HT1080 (cell line): Measurements from ENCODE around the gene CEP70. TPM values are rescaled to one million over a fixed set of nuclear protein-coding genes. Genes with fewer than 3 reads are reported as not detected.
"Not testable (repeated sequence)": the region's sequence is repeated elsewhere in the genome, so short reads cannot be mapped to it uniquely, and the experiment has no call there.

Experiments used
- DNase-seq: peaks from one replicate; pipeline ENCODE4 v3.0.0-alpha.2; 2015; ENCODE audit warnings: low read depth
- total RNA-seq: library from RNA; depleted of rRNA; stranded (reverse); fragments of >200 nt; shearing (Covaris generic); gene quantifications from 2 replicates; pipeline ENCODE4 v1.2.3, GENCODE V29; 2014

The CEP70 gene
- total RNA-seq, 1 experiment from 2014 or later: 9.0 TPM

DNA sequence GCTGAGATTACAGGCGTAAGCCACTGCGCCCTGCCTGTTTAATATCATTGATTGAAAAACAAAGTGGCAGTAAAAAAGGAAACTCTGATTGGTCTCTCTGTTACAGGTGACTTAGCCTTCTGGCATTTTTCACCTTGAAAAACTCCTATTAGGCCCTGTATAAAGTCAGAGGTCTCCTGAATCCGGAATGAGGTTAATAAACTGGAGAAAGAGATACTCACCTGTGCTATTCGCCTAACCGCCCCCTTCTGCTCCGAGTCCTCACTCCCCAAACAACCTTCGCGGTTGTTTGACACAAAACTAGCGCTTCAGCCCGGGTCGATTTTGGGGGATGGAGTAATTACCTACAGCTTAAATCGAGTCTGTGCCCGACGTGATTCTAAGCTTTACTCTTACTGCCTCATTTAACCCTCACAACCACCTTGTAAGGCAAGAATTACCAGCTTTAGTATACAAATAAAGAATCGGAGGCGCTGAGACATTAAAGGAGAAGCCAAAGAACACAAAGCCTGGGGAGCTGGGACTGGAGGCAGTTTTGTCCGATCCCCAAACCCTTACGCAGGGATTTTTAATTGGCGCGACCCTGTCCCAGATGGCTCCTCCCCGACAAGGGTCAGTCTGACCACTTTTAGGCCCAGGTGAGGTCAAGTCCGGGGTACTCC lies 441 bp downstream of the CEP70 start:
- no peak for DNase-seq

DNA sequence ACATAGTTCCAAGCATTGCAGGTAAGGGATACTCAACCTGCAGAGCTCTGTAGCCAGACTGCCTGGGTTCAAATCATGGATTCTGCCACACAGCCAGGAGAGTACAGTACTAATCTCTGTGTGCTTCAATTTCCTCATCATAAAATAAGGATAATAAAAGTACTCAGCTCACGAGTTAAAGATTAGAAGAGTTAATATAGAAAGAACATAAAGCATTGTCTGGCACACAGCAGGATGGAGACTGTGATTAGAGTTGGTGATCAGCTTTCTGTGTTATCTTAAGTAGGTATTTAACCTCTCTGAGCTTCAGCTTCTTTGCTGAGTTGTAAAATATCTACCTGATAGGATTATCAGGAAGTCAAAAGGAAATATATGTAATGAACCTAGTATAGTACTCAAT lies 2.7 kb downstream of the CEP70 start:
- no peak for DNase-seq

DNA sequence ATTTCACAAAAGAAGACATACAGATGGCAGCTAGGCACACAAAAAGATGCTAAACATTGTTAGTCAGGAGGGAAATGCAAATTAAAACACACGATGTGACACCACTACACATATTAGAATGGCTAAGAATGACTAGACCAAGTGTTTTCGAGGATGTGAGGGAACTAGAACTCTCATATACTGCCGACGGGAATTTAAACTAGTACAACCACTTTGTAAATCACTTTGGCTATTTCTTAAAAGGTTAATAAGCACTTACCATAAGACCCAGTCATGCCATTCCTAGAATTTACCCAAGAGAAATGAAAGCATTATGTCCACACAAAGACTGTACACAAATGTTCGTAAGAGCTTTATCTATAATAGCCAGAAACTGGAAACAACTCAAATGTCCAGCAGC lies 5.6 kb downstream of the CEP70 start:
- no peak for DNase-seq

DNA sequence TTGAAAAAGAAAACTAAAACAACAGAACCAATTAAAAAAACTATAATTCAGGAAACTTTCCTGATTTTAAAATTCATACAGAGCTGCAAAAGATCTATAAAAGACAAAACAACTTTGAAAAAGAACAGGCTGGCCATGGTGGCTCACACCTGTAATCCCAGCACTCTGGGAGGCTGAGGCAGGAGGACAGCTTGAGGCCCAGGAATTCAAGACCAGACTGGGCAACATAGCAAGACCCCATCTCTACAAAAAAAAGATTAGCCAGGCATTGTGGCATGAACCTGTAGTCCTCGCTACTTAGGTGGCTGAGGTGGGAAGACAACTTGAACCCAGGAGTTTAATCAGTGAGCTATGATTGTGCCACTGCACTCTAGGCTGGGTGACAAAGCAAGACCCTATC lies 6.7 kb downstream of the CEP70 start:
- DNase-seq: no peak

DNA sequence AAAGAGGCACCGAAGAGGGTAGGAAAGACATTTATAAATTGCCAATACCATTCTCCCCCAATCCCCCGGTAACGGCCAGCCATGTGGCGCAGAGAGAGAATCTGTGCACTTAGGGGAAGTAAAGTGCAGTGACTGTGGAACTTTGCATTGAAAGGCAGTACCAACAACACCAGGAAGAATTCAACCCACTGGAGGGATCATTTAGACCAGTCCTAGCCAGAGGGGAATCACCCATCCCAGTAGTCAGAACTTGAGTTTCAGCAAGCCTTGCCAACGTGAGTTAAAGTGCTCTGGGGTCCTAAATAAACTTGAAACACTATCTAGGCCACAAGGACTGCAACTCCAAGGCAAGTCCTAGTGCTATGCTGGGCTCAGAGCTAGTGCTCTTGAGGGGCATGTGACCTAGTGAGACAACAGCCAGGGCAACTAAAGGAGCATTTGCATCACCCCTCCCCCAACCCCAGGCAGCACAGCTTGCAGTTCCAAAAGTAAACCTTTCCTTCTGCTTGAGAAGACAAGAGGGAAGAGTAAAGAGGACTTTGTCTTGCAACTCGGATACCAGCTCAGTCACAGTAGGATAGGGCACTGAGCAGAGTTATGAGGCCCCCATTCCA lies 15.0 kb downstream of the CEP70 start:
- no peak for DNase-seq

DNA sequence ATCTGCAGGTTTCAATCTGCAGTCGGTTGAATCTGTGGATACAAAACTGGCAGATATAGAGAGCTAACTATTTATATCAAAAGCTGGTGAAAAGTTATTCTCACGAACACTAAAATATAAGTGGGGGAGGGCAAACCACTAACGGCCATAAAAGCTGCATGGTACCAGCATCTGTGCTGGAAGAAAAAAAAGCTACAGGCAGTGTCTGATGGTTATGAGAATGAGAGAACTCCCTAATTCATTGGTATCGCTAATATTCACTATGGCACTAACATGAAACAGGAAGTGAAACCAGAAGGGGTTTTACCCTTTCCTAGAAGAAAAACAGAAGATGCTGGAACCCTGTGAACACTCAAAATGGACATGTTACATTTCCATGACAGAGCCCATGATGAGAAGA lies 15.9 kb downstream of the CEP70 start:
- no peak for DNase-seq

DNA sequence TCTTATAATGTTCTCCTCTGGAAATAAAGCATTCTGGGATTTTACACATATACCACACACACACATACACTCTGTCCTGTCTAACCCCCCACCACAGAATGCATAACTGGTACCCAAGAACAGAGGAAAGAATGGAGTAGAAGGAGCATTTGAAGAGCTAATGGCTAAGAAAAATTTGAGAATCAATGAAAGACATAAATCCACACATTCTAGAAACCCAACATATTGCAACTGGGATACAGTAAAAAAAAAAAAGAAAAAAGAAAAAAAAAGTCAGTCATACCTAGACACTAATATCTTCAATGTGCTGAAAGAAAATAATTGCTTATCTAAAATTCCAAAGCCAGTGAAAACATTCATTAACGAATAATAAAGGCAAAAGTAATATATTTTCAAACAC lies 20.9 kb downstream of the CEP70 start:
- DNase-seq: no peak

DNA sequence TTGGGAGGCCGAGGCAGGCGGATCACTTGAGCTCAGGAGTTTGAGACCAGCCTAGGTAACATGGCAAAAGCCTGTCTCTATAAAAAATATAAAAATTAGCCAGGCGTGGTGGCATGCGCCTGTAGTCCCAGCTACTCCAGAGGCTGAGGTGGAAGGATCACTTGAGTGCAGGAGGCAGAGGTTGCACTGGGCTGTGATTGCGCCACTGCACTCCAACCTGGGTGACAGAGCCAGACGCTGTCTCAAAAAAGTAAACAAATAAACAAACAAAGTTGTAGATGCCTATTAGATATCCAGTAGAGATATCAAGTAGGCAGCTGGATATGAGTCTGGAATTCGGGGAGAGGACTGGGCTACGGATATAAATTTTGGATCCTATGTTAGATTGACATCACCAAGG lies 24.4 kb downstream of the CEP70 start:
- DNase-seq: not testable (repeated sequence)

DNA sequence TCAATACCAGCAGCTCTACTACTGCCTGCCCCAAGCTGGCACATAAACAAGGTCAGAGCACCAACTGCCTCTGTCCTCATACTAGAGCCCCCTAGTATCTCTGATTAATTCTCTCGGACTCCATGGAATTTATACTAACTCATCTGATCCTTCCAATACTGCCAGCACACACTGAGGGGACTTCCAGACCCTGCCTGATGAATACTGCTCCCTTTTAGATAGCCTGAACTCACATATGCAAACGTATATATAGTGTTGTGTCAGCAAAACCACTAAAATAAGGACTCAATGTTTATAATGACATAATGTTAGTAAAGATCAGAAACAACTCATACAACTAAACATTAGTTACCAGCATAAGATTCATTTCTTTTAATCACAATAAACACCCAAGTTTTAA lies 25.0 kb downstream of the CEP70 start:
- no peak for DNase-seq

DNA sequence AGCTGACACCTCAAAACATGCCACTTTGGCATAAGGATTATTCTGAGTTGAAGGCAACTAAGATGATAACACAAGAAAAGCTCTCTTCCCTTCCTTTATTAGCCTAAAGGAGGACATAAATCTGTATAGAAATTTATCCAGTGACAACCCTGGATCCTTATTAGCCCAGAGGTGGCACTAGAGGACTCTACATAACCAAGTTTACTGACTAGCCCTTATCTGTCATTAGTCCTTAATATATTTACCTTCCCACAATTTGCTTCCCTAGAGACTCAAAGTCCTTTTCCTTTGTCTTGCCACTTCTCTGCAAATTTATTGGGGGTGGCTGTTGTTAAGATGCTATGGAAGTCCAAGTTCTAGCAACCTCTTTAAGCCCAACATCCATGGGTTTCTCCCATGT lies 26.7 kb downstream of the CEP70 start:
- DNase-seq: no peak

DNA sequence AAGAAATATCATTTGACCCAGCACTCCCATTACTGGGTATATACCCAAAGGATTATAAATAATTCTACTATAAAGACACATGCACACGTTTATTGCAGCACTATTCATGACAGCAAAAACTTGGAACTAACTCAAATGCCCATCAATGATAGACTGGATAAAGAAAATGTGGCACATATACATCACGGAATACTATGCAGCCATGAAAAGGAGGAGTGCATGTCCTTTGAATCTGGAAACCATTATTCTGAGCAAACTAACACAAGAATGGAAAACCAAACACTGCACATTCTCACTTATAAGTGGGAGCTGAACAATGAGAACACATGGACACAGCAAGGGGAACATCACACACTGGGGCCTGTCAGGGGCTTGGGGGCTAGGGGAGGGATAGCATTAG lies 27.8 kb downstream of the CEP70 start:
- not testable (repeated sequence) for DNase-seq

DNA sequence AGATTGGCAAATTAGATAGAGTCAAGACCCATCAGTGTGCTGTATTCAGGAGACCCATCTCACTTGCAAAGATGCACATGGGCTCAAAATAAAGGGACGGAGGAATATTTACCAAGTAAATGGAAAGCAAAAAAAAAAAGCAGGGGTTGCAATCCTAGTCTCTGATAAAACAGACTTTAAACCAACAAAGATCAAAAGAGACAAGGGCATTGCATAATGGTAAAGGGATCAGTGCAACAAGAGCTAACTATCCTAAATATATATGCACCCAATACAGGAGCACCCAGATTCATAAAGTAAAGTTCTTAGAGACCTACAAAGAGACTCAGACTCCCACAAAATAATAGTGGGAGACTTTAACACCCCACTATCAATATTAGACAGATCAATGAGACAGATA lies 31.2 kb downstream of the CEP70 start:
- not testable (repeated sequence) for DNase-seq

DNA sequence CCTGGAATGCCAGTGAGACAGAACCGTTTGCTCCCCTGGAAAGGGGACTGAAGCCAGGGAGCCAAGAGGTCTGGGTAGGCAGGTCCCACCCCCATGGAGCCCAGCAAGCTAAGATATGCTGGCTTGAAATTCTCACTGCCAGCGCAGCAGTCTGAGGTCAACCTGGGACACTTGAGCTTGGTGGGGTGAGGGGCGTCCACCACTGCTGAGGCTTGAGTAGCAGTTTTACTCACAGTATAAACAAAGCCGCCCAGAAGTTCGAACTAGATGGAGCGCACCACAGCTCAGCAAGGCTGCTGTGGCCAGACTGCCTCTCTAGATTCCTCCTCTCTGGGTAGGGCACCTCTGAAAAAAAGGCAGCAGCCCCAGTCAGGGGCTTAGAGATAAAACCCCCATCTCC lies 33.6 kb downstream of the CEP70 start:
- no peak for DNase-seq

DNA sequence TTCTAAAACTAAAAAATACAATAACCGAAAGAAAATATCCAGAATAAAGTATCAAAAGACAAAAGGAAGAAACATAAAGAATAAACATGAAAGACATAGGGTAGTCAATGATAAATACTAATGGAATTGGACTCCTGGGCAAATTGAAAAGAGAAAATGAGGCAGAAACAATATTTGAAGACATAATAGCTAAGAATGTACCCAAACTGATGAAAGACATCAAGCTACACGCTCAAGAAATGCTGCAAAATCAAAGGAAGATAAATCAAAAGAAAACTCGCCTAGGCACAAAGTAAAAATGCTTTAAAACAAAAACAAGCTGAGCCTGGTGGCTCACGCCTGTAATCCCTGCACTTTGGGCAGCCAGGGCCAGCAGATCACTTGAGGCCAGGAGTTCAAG lies 34.9 kb downstream of the CEP70 start:
- no peak for DNase-seq

DNA sequence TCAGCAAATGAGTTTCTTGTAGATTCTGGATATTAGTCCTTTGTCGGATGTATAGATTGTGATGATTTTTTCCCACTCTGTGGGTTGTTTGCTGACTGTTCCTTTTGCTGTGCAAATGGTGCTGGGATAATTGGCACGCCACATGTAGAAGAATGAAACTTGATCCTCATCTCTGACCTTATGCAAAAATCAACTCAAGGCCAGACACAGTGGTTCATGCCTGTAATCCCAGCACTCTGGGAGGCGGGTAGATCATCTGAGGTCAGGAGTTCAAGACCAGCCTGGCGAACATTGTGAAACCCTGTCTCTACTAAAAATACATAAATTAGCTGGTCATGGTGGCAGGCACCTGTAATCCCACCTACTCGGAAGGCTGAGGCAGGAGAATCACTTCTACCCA lies 39.3 kb downstream of the CEP70 start:
- DNase-seq: not testable (repeated sequence)

DNA sequence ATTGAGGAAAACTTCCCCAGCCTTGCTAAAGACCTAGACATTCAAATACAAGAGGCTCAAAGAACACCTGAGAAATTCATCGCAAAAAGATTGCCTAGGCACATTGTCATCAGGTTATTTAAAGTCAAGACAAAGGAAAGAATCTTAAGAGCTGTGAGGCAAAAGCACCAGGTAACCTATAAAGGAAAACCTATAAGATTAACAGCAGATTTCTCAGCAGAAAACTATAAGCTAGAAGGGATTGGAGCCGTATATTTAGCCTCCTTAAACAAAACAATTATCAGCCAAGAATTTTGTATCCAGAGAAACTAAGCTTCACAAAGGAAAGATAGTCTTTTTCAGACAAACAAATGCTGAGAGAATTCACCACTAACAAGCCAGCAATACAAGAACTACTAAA lies 43.1 kb downstream of the CEP70 start:
- DNase-seq: not testable (repeated sequence)

DNA sequence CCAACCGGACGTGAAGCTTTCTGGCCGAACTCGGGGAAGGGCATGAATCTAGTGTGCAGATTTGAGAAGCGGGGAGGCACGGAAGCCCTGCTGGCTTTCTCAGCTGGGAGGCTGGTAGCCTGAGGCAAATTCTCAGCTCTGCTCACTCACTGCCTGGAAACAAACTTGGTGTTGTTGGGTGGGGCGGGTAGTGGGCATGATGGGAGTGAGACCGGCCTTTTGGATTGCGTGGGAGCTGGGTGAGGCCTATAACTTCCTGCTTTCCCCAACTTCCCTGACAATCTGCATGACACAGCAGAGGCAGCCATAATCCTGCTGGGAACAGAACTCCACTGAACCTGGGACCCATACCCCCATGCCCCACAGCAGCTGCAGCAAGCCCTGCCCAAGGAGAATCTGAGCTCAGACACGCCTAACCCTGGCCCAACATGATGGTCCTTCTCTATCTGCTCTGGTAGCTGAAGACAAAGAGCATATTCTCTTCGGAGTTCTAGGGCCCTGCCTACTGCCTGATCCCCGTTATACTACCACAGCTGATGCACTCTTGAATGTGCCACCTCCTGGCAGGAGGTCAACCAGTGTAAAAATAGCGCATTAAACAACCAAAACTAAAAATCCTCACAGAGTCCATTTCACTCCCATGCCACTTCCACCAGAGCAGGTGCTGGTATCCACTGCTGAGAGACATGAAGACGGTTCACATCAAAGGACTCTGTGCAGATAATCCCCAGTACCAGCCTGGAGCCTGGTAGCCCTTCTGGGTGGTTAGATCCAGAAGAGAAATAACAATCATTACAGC lies 44.7 kb downstream of the CEP70 start:
- no peak for DNase-seq

DNA sequence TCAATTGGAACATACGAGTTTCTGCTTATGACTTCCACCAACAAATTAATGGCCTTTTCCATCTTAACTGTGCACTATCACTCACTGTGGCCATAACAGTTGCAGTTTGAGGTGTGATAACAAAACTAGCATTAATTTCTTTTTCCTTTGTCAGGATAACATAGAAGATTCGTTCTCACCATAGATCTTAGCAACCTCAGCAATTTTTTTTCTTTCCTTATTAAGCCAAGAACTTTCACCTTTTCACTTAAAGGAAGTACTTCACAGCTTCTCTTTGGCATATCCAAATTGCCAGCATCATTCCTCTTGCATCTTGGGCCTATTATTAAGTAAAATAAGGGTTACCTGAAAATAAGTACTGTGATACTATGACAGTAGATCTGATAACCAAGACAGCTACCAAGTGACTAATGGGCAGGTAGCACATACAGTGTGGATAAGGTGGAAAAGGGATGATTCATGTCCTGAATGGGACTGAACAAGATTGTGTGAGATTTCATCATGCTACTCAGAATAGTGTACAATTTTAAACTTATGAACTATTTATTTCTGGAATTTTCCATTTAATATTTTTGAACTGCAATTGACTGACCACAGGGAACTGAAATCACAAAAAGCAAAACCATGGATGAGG lies 46.6 kb downstream of the CEP70 start:
- DNase-seq: no peak

DNA sequence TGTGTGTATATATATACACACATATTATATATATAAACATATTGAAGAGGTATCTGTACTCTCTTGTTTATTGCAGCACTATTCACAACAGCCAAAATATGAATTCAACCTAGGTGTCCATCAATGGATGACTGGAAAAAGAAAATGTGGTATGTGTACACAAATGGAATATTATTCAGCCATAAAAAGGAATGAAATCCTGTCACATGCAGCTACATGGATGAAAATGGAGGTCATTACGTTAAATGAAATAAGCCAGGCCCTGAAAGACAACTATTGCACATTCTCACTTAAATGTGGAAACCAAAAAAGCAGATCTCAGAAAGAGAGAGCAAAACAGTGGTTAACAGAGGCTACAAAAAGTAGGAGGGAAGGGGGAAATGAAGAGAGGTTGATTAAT lies 49.5 kb downstream of the CEP70 start:
- no peak for DNase-seq

DNA sequence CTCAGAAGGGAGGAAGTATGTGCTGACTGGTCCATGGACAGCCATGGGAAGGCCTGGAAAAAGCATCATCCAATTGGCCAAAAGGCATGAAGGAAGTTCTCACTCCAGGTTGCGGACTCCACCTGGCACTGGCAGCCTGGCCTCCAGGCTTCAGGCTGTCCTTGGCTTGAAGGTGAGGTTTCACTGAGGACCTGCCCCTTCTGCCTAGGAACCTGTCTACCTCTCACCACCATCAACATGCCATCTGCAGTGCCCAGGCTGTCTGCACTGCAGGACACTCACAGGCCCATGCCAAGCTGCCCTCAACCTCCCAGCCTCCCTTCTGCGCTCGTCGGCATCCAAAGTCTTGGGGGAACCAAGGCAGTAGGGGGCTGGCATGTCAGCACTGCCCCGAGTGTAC lies 51.1 kb downstream of the CEP70 start:
- DNase-seq: no peak

DNA sequence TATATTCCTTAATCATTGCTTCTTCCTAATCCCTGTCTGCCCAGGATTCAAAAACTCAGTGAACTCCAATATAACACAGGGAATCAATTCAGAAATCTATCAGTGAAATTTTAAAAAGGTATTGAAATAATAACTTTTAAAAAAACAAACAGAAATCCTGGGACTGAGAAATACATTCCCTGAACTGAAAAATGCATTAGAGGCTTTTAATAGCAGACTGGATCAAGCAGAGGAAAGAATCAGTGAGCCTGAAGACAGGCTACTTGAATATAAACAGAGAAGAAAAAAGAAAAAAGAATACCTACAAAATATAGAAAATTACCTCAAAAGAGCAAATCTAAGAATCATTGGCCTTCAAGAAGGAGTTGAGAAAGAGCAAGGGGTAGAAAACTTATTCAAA lies 54.7 kb downstream of the CEP70 start:
- DNase-seq: no peak

DNA sequence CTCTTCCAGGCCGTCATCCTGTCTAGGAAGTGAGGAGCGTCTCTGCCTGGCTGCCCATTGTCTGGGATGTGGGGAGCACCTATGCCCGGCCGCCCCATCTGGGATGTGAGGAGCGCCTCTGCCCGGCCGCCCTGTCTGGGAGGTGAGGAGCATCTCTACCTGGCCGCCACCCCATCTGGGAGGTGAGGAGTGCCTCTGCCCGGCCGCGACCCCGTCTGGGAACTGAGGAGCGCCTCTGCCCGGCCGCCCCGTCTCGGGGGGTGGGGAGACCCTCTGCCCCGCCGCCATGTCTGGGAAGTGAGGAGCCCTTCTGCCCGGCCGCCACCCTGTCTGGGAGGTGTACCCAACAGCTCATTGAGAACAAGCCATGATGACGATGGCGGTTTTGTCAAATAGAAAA lies 72.6 kb downstream of the CEP70 start:
- not testable (repeated sequence) for DNase-seq
